Measurements from ENCODE around the gene SPATA17.

SPATA17 gene

GRCh38 chr1:217681806-217682205 is 50.7 kb downstream of the SPATA17 start:
- no peak for DNase-seq

- no peak for DNase-seq
Observed at GRCh38 chr1:217687511-217687910, 56.4 kb downstream of the SPATA17 start.

DNA sequence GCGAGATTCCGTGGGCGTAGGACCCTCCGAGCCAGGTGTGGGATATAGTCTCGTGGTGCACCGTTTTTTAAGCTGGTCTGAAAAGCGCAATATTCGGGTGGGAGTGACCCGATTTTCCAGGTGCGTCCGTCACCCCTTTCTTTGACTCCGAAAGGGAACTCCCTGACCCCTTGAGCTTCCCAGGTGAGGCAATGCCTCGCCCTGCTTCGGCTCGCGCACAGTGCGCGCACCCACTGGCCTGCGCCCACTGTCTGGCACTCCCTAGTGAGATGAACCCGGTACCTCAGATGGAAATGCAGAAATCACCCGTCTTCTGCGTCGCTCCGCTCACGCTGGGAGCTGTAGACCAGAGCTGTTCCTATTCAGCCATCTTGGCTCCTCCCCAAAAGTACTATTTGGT is 65.0 kb downstream of the SPATA17 start:
- DNase-seq, result peak; percentile 21 to 26

DNA sequence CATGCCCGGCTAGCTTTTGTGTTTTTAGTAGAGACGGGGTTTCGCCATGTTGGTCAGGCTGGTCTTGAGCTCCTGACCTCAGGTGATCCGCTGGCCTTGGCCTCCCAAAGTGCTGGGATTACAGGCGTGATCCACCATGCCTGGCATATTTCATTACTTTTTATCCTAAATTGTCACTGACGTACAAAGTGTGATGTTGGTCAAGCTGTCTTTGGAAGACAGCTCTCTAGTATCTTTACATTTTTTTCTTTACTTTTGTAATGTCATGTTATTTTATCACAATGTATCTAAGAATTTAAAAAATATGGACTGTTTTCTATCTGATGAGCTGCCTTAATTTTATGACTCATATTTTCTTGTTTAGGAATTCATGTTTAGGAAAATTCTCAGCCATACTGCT is 72.2 kb downstream of the SPATA17 start:
- no peak for DNase-seq

DNA sequence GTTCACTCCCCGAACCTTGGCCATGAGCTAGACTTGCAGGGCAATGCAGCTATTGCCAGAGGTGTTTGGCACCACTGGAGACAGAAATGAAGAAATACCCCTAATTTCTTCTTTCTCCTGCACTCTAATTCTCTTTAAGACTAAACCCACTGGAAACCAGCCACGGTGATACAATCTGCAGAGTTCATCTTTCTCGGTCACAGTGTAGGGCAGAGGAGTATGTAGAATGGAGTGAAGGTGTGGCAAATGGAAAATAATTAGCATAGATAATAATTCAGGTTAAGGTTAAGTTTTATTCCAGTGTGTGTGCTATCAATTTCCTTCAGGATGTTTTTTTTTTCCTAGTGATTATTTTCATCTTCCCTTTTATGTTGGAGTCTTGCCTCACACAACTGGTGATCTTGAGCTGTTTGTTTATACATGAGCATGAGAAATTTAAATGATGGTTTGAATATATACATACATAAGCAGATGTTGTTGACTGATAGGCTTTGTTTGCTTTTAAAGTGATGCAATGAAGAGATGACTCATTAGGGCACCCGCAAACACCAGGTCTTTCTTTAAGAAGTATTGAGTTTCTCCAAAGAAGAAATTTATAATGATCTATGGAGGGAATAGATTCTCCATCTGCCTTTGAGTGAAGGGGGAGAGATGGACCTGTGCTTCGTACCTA is 81.9 kb downstream of the SPATA17 start:
- DNase-seq, result no peak

DNA sequence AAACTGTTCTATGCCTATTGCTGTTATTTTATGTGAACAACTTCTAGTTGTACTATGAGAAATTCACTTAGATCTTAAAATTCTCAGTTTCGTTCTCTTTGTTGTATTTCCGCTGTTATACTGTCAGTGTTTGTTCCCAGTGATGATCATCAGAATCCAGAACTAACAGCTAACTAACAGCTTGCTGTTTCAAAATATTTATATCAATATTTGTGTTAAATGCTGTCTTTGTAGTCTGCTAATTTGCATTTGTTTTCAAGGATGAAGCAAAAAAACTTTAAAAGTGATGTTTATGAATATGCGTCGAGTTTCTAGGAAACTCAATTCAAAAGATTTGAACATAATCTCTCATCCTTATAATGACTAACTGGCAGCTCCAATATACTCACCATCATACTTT is 84.5 kb downstream of the SPATA17 start:
- no peak for DNase-seq

DNA sequence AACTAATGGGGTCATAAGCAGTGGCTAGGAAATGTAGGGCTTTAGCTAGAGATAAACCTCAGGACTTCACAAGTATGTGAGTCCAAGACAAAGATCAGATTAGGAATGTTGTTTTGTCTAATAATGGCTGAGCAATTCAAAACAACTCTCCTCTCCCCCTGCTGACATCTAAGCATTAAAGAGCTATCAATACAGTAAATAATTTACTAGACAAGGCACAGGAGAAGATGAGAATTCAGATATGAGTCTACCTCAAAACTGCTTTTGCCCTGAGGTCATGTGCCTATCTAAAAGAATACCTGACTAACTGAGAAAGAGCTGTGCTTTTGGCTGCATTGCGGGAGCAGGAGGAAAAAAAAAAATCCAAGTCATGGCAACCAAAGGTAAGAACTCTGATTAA is 86.8 kb downstream of the SPATA17 start:
- DNase-seq, result no peak

- DNase-seq, result no peak
Observed at GRCh38 chr1:217718873-217719272, 87.7 kb downstream of the SPATA17 start.

GRCh38 chr1:217721692-217722091 is 90.5 kb downstream of the SPATA17 start:
- no peak for DNase-seq

DNA sequence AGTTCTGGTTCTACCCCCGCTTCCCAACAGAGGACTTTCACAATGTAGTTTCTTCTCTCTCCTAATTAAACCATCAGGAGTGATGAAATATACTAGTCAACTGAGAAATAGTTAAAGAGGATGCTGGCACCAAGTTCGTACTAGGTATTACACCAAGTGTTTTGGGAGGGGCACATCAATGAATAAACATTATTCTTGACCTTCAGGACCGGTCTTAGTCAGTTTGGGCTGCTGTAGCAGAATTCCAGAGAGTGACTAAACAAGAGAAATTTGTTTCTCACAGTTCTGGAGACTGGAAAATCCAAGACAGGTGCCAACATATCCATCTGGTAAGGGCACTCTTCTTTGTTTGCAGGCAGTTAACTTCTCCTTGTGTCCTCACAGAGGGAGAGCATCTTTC is 103.8 kb downstream of the SPATA17 start:
- no peak for DNase-seq

- DNase-seq, result peak in 1 of 2 experiments; percentile 37
Observed at GRCh38 chr1:217747156-217747769, 116.1 kb downstream of the SPATA17 start.

- no peak for DNase-seq
Observed at GRCh38 chr1:217769768-217770167, 138.6 kb downstream of the SPATA17 start.

DNA sequence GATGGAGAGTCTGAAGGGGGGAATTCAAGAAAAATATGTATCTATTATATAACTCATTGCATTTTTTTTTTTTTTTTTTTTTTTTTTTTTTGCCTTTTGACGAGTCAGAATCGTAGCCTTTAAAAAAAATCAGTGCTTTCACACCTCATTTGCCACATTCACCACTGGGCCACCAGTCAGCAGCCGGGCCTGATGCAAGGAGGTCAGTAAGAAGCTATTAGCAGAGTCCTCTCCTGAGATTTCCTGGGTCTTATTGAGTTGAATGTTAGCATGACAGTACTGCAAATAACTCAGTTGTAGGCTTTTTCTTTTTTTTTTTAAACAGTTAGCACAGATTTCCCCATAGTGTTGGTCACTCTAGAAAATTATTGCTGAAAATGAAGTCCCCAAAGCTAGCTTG is 139.8 kb downstream of the SPATA17 start:
- no peak for DNase-seq

DNA sequence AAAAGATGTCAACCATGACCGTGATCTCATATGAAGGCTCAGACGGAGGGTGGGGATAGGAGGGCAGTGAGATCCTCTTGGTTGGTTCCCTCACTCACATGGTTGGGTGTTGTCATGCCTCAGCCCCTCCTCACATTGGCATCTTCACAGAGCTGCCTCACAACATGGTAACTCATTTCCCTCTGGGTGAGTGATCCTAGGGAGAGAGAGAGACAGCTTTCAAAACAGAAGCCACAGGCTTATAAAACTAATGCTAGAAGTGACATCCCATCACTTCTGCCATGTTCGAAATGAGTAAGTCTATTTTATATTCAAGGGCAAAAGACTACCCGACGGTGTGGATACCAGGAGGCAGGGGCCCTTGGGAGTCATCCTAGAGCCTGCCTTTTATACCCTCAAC is 145.5 kb downstream of the SPATA17 start:
- DNase-seq, result no peak

GRCh38 chr1:217781056-217781455 is 149.9 kb downstream of the SPATA17 start:
- DNase-seq, result no peak

GRCh38 chr1:217791091-217791490 is 159.9 kb downstream of the SPATA17 start:
- no peak for DNase-seq

GRCh38 chr1:217805792-217806191 is 174.6 kb downstream of the SPATA17 start:
- no peak for DNase-seq

GRCh38 chr1:217812175-217812574 is 181.0 kb downstream of the SPATA17 start:
- DNase-seq, result no peak

GRCh38 chr1:217813031-217813430 is 181.9 kb downstream of the SPATA17 start:
- no peak for DNase-seq

DNA sequence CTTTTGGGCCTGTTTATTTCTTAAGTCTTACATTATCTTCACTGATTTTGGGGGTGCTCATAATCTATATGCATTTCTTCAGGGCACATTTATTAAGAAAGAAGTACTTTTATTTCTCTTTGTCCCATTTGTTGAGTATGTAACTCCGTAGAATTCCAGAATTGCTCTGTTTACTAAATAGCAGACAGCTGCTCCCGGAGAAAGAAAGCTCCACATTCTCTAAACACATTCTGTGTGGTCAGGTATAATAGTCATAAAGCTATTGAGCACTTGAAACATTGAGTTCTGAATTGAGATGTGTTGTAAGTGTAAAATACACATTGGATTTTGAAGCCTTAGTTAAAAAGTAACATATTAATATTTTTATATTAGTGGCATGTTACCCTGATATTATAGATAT is 206.5 kb downstream of the SPATA17 start:
- DNase-seq, result no peak

DNA sequence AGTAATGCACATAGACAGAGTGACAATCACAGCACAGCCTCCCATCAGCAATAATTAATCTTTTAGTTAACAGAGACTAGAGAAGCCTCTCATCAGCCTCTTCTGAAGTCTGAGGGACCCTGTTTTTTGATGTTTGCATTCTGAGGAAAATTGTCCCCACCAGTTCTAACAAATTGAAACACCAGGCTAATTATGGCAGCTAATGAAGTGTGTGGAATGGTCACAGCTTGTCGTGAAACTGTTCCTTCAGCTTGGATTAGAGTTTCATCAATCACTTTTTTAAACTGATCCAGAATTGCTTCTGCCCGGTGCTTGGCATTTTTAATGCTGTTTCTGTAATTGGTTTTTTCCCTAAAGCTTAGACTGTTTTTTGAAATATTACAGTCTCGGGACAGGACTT is 208.0 kb downstream of the SPATA17 start:
- DNase-seq, result no peak

DNA sequence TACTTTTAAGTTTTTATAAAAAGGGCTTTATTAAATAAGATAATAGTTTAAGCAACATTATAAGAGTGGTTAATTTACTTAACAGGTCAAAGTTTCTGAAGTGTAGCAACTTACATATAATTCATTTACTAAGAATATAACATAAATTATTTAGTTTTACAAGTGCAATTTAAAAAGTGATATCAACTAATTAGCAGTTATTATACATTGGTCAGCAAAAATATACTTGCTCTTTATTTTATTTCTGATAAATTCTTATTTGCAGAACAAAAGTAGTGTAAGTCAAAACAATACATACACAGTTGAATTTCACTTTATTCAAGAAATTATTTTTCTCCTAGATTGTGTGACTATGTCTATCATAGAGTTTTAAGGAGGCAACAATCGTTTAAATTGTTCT is 215.6 kb downstream of the SPATA17 start:
- no peak for DNase-seq

- DNase-seq, result no peak
Observed at GRCh38 chr1:217847643-217848042, 216.5 kb downstream of the SPATA17 start.

DNA sequence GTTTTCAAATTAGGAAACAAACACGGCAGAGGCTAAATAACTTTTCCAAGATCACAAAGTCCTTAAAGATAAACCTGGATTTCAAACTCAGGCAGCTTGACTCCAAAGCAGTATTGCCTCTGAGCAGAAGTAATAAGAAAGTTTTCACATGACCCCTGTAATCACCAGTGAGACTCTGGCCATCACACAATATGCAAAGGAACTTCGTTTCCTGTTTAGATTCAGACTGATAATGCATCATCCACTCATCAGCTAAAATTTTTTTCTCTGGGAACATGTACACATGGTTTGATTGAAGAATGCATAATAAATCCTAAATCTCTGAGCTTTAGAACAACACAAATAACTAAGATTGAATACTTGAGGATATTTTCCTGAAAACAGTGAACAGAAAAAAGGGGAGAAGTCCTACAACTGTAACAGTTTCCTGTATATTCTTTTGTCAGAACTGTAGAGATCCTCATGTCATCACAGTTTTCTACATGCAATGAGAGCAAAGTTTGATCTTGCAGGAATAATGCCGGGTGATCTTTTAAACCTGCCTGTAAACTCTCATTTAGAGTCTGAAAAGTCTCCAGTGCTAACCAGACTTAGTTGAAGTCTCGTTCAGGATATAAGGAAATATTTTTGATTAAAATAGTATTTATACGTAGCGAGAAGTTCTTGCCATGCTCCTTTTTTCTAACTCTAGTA is 225.3 kb downstream of the SPATA17 start:
- no peak for DNase-seq
